Measurements from ENCODE around the gene SLIT3.

DNA sequence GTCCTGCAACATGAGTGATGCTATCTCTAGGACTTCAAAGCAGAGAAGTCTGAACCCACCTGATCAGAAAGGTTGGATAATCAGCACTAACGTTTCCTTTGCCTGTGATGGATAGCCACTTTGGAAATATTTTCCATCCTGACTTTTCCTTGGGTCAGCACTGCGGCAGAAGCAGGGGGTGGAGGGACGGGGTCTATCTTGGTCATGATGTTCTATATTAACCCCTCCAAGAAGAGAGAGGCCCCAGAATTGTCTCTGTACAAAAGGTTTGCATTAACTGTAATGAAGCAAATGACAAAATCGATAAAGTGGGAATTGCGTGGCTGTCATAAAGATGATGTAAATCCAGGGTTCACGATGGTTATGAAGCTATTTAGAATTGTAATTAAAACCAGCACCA, 441.9 kb downstream of the SLIT3 start:
- no peak for TF ChIP-seq ELF1 (IDR thresholded peaks at IDR 0.05)
- no peak for TF ChIP-seq EP300 (IDR thresholded peaks at IDR 0.05; ENCODE audit: borderline replicate concordance in 1 of 2, low read depth in 1 of 2, low read length in 1 of 2)
- TF ChIP-seq, protein P1, sequence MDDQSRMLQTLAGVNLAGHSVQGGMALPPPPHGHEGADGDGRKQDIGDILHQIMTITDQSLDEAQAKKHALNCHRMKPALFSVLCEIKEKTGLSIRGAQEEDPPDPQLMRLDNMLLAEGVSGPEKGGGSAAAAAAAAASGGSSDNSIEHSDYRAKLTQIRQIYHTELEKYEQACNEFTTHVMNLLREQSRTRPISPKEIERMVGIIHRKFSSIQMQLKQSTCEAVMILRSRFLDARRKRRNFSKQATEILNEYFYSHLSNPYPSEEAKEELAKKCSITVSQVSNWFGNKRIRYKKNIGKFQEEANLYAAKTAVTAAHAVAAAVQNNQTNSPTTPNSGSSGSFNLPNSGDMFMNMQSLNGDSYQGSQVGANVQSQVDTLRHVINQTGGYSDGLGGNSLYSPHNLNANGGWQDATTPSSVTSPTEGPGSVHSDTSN (IDR thresholded peaks at IDR 0.05): no peak
- TF ChIP-seq, protein P2, sequence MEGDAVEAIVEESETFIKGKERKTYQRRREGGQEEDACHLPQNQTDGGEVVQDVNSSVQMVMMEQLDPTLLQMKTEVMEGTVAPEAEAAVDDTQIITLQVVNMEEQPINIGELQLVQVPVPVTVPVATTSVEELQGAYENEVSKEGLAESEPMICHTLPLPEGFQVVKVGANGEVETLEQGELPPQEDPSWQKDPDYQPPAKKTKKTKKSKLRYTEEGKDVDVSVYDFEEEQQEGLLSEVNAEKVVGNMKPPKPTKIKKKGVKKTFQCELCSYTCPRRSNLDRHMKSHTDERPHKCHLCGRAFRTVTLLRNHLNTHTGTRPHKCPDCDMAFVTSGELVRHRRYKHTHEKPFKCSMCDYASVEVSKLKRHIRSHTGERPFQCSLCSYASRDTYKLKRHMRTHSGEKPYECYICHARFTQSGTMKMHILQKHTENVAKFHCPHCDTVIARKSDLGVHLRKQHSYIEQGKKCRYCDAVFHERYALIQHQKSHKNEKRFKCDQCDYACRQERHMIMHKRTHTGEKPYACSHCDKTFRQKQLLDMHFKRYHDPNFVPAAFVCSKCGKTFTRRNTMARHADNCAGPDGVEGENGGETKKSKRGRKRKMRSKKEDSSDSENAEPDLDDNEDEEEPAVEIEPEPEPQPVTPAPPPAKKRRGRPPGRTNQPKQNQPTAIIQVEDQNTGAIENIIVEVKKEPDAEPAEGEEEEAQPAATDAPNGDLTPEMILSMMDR (IDR thresholded peaks at IDR 0.05): no peak
- TF ChIP-seq RCOR1 (IDR thresholded peaks at IDR 0.05; ENCODE audit: low read length): no peak
- TF ChIP-seq, protein P3, sequence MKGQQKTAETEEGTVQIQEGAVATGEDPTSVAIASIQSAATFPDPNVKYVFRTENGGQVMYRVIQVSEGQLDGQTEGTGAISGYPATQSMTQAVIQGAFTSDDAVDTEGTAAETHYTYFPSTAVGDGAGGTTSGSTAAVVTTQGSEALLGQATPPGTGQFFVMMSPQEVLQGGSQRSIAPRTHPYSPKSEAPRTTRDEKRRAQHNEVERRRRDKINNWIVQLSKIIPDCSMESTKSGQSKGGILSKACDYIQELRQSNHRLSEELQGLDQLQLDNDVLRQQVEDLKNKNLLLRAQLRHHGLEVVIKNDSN (IDR thresholded peaks at IDR 0.05; ENCODE audit: borderline replicate concordance, low read depth): no peak
- no peak for TF ChIP-seq POLR2AphosphoS5 (IDR thresholded peaks at IDR 0.05; ENCODE audit: low read depth, low read length)
- TF ChIP-seq RAD21 (IDR thresholded peaks at IDR 0.05; ENCODE audit: low read length): no peak
- TF ChIP-seq FOSL2 (IDR thresholded peaks at IDR 0.05; ENCODE audit: borderline replicate concordance, low read depth): no peak

All from SK-N-SH (cell line).